ENCODE measurements around the gene GALNTL6. TPM values are rescaled to one million over a fixed set of nuclear protein-coding genes. Genes with fewer than 3 reads are reported as not detected.

Gene GALNTL6
- total and polyA plus RNA-seq, 9 of the 15 experiments (the other 6 are each of a cell fraction or from before 2014, with no cell fraction given) = 0.18 to 0.50 (median 0.29) TPM

- in situ Hi-C loops (cut with MboI) = no loop called here
- H2AFZ ChIP-seq (ENCODE audit: low read depth, low read length) = no peak overlapping the region
- H3K4me2 ChIP-seq (ENCODE audit: insufficient read depth, low read length) = no peak overlapping the region
- POLR2A ChIA-PET = no interaction called here
- H4K20me1 ChIP-seq (replicated peaks; ENCODE audit: control insufficient read depth, insufficient read depth, low read length) = no peaks in the 10 kb centered on the region
- CTCF ChIA-PET (ENCODE audit: low intra/inter-chr PET ratio) = no interaction called here
- DNase-seq (ENCODE audit: extremely low read depth in 1 of 4, low spot score in 3 of 4) (no peak), FAIRE-seq (no peak), ATAC-seq (no peak)
- no peak for TF ChIP-seq JUN (IDR thresholded peaks at IDR 0.05; ENCODE audit: borderline replicate concordance, low read depth, low read length)
- TF ChIP-seq JUN (CRISPR knock-in tag; IDR thresholded peaks at IDR 0.05; ENCODE audit: borderline replicate concordance) = no peak
- no peak for TF ChIP-seq TSC22D4 (tag; IDR thresholded peaks at IDR 0.05)
- no peak for TF ChIP-seq HMGN3 (IDR thresholded peaks at IDR 0.05; ENCODE audit: borderline replicate concordance, extremely low read depth, insufficient read length, low read depth, low read length)
- TF ChIP-seq ZNF408 (CRISPR knock-in tag; IDR thresholded peaks at IDR 0.05; ENCODE audit: low read depth) = no peak
- TF ChIP-seq ZNF561 (CRISPR knock-in tag; conservative IDR thresholded peaks at IDR 0.05) = no peak
- TF ChIP-seq HMG20A (CRISPR knock-in tag; conservative IDR thresholded peaks at IDR 0.05) = no peak
- no peak for TF ChIP-seq SMARCA4 (IDR thresholded peaks at IDR 0.05)
- TF ChIP-seq DEAF1 (CRISPR knock-in tag; IDR thresholded peaks at IDR 0.05) = no peak
- TF ChIP-seq CBX3 (IDR thresholded peaks at IDR 0.05; ENCODE audit: borderline replicate concordance in 1 of 2, low read length in 2 of 2) = no peak
- intact Hi-C loops (cut with micrococcal nuclease) = no loop called here
- no peak overlapping the region for H3K4me3 ChIP-seq
- no peaks in the 10 kb centered on the region for H3K36me3 ChIP-seq (ENCODE audit: control insufficient read depth, insufficient read depth, low read length)
- no peaks in the 10 kb centered on the region for H3K79me2 ChIP-seq (ENCODE audit: control insufficient read depth, insufficient read depth, low read length)
- H3K9me1 ChIP-seq (ENCODE audit: control insufficient read depth, insufficient read depth, low read length) = no peaks in the 10 kb centered on the region
- no peaks in the 10 kb centered on the region for H3K4me1 ChIP-seq (replicated peaks in 1 of 2; ENCODE audit: control insufficient read depth in 2 of 2, insufficient read depth in 2 of 2, low read length in 2 of 2)
- WGBS (ENCODE audit: insufficient coverage, low coverage, missing lambda C conversion rate) = 0% methylated on average over 4 of the region's 4 CpGs
- H3K9ac ChIP-seq (ENCODE audit: insufficient read depth in 1 of 2, low read depth in 2 of 2, low read length in 2 of 2) = no peak overlapping the region
- H3K27ac ChIP-seq (ENCODE audit: extremely low read depth, low read depth, low read length) = no peak overlapping the region
- BruUV-seq (replicated peaks) = no TSS peak
- H3K27me3 ChIP-seq (ENCODE audit: control insufficient read depth in 2 of 2, insufficient read depth in 2 of 2, low read length in 2 of 2) = no peaks in the 10 kb centered on the region
- no peaks in the 10 kb centered on the region for H3K9me3 ChIP-seq (replicated peaks; ENCODE audit: control insufficient read depth, insufficient read depth, low read depth, low read length)
These were observed 978.6 kb downstream of the GALNTL6 start for GRCh38 chr4:172791841-172792240.

All from K562 (cell line).